ENCODE results near the gene LY6G6F.

LY6G6F gene

GRCh38 chr6:31680226-31681134, 26.2 kb upstream of the LY6G6F start, which contains the start of gene LY6G5C:
Gene LY6G5C, minus strand, starts transcription at chr6:31681067. Its CDS starts 694 bp downstream, at chr6:31680373.
- no peak for TF ChIP-seq SUZ12 (IDR thresholded peaks at IDR 0.05; ENCODE audit: extremely low read depth, insufficient read depth, insufficient read length)
- TF ChIP-seq YY1 (IDR thresholded peaks at IDR 0.05; ENCODE audit: insufficient read depth, insufficient read length) = no peak
- TF ChIP-seq ZNF274 (IDR thresholded peaks at IDR 0.05; ENCODE audit: low read depth, low read length) = no peak
- Histone ChIP-seq H3K4me3 (ENCODE audit: insufficient read length, low read depth) (peak within 1 kb of the TSS; percentile 45), H3K9ac (ENCODE audit: insufficient read length, low read depth) (peak within 1 kb of the TSS; percentile 76), H3K4me1 (ENCODE audit: insufficient read depth, insufficient read length) (peaks cover 2% of the 10 kb centered on the region), H3K27me3 (ENCODE audit: insufficient read depth, insufficient read length) (no peaks in the 10 kb centered on the region), H3K9me3 (ENCODE audit: insufficient read depth, low read length) (no peaks in the 10 kb centered on the region), H3K36me3 (ENCODE audit: insufficient read depth, insufficient read length, low read length) (peaks cover 19% of the 10 kb centered on the region)
- DNase-seq (ENCODE audit: low read depth, low spot score) = peak; percentile 50

GRCh38 chr6:31681135-31681671, 25.5 kb upstream of the LY6G6F start:
- TF ChIP-seq YY1 (IDR thresholded peaks at IDR 0.05; ENCODE audit: insufficient read depth, insufficient read length) (no peak), SUZ12 (IDR thresholded peaks at IDR 0.05; ENCODE audit: extremely low read depth, insufficient read depth, insufficient read length) (no peak), ZNF274 (IDR thresholded peaks at IDR 0.05; ENCODE audit: low read depth, low read length) (no peak)
- H3K36me3 ChIP-seq (ENCODE audit: insufficient read depth, insufficient read length, low read length) = peaks cover 24% of the 10 kb centered on the region
- H3K27me3 ChIP-seq (ENCODE audit: insufficient read depth, insufficient read length) = no peaks in the 10 kb centered on the region
- no peak for DNase-seq (ENCODE audit: low read depth, low spot score)
- H3K4me1 ChIP-seq (ENCODE audit: insufficient read depth, insufficient read length) = peaks cover 2% of the 10 kb centered on the region
- H3K9me3 ChIP-seq (ENCODE audit: insufficient read depth, low read length) = no peaks in the 10 kb centered on the region
- H3K4me3 ChIP-seq (ENCODE audit: insufficient read length, low read depth) = peak overlapping the region; percentile 45
- peak overlapping the region; percentile 76 for H3K9ac ChIP-seq (ENCODE audit: insufficient read length, low read depth)

GRCh38 chr6:31683591-31683990, 23.1 kb upstream of the LY6G6F start:
- Histone ChIP-seq H3K4me3 (ENCODE audit: insufficient read length, low read depth) (no peak overlapping the region), H3K9ac (ENCODE audit: insufficient read length, low read depth) (no peak overlapping the region), H3K9me3 (ENCODE audit: insufficient read depth, low read length) (no peaks in the 10 kb centered on the region), H3K36me3 (ENCODE audit: insufficient read depth, insufficient read length, low read length) (peaks cover 48% of the 10 kb centered on the region), H3K4me1 (ENCODE audit: insufficient read depth, insufficient read length) (peaks cover 9% of the 10 kb centered on the region), H3K27me3 (ENCODE audit: insufficient read depth, insufficient read length) (no peaks in the 10 kb centered on the region)
- no peak for DNase-seq (ENCODE audit: low read depth, low spot score)
- TF ChIP-seq YY1 (IDR thresholded peaks at IDR 0.05; ENCODE audit: insufficient read depth, insufficient read length) (no peak), SUZ12 (IDR thresholded peaks at IDR 0.05; ENCODE audit: extremely low read depth, insufficient read depth, insufficient read length) (no peak), ZNF274 (IDR thresholded peaks at IDR 0.05; ENCODE audit: low read depth, low read length) (no peak)

GRCh38 chr6:31686483-31686882, 20.2 kb upstream of the LY6G6F start:
- H3K27me3 ChIP-seq (ENCODE audit: insufficient read depth, insufficient read length) = no peaks in the 10 kb centered on the region
- H3K4me3 ChIP-seq (ENCODE audit: insufficient read length, low read depth) = no peak overlapping the region
- H3K36me3 ChIP-seq (ENCODE audit: insufficient read depth, insufficient read length, low read length) = peaks cover 69% of the 10 kb centered on the region
- peaks cover 16% of the 10 kb centered on the region for H3K4me1 ChIP-seq (ENCODE audit: insufficient read depth, insufficient read length)
- TF ChIP-seq SUZ12 (IDR thresholded peaks at IDR 0.05; ENCODE audit: extremely low read depth, insufficient read depth, insufficient read length) = no peak
- TF ChIP-seq YY1 (IDR thresholded peaks at IDR 0.05; ENCODE audit: insufficient read depth, insufficient read length) = no peak
- TF ChIP-seq ZNF274 (IDR thresholded peaks at IDR 0.05; ENCODE audit: low read depth, low read length) = no peak
- no peaks in the 10 kb centered on the region for H3K9me3 ChIP-seq (ENCODE audit: insufficient read depth, low read length)
- DNase-seq (ENCODE audit: low read depth, low spot score) = no peak
- H3K9ac ChIP-seq (ENCODE audit: insufficient read length, low read depth) = no peak overlapping the region

GRCh38 chr6:31687321-31687720, 19.3 kb upstream of the LY6G6F start:
- no peak overlapping the region for H3K9ac ChIP-seq (ENCODE audit: insufficient read length, low read depth)

GRCh38 chr6:31687860-31688693, 18.6 kb upstream of the LY6G6F start:
- Histone ChIP-seq H3K9me3 (ENCODE audit: insufficient read depth, low read length) (no peaks in the 10 kb centered on the region), H3K4me3 (ENCODE audit: insufficient read length, low read depth) (no peak overlapping the region), H3K9ac (ENCODE audit: insufficient read length, low read depth) (no peak overlapping the region), H3K27me3 (ENCODE audit: insufficient read depth, insufficient read length) (no peaks in the 10 kb centered on the region), H3K4me1 (ENCODE audit: insufficient read depth, insufficient read length) (peaks cover 16% of the 10 kb centered on the region), H3K36me3 (ENCODE audit: insufficient read depth, insufficient read length, low read length) (peaks cover 78% of the 10 kb centered on the region)
- TF ChIP-seq ZNF274 (IDR thresholded peaks at IDR 0.05; ENCODE audit: low read depth, low read length) = no peak
- no peak for TF ChIP-seq SUZ12 (IDR thresholded peaks at IDR 0.05; ENCODE audit: extremely low read depth, insufficient read depth, insufficient read length)
- TF ChIP-seq YY1 (IDR thresholded peaks at IDR 0.05; ENCODE audit: insufficient read depth, insufficient read length) = no peak
- no peak for DNase-seq (ENCODE audit: low read depth, low spot score)

More at GRCh38 chr6:31687321-31687720, 19.3 kb upstream of the LY6G6F start:
- Histone ChIP-seq H3K27me3 (ENCODE audit: insufficient read depth, insufficient read length) (no peaks in the 10 kb centered on the region), H3K36me3 (ENCODE audit: insufficient read depth, insufficient read length, low read length) (peaks cover 74% of the 10 kb centered on the region), H3K4me1 (ENCODE audit: insufficient read depth, insufficient read length) (peaks cover 16% of the 10 kb centered on the region), H3K4me3 (ENCODE audit: insufficient read length, low read depth) (no peak overlapping the region), H3K9me3 (ENCODE audit: insufficient read depth, low read length) (no peaks in the 10 kb centered on the region)
- DNase-seq (ENCODE audit: low read depth, low spot score) = no peak
- TF ChIP-seq SUZ12 (IDR thresholded peaks at IDR 0.05; ENCODE audit: extremely low read depth, insufficient read depth, insufficient read length) = no peak
- no peak for TF ChIP-seq ZNF274 (IDR thresholded peaks at IDR 0.05; ENCODE audit: low read depth, low read length)
- no peak for TF ChIP-seq YY1 (IDR thresholded peaks at IDR 0.05; ENCODE audit: insufficient read depth, insufficient read length)
